ENCODE data around the gene LRIG1.

The LRIG1 gene

DNA sequence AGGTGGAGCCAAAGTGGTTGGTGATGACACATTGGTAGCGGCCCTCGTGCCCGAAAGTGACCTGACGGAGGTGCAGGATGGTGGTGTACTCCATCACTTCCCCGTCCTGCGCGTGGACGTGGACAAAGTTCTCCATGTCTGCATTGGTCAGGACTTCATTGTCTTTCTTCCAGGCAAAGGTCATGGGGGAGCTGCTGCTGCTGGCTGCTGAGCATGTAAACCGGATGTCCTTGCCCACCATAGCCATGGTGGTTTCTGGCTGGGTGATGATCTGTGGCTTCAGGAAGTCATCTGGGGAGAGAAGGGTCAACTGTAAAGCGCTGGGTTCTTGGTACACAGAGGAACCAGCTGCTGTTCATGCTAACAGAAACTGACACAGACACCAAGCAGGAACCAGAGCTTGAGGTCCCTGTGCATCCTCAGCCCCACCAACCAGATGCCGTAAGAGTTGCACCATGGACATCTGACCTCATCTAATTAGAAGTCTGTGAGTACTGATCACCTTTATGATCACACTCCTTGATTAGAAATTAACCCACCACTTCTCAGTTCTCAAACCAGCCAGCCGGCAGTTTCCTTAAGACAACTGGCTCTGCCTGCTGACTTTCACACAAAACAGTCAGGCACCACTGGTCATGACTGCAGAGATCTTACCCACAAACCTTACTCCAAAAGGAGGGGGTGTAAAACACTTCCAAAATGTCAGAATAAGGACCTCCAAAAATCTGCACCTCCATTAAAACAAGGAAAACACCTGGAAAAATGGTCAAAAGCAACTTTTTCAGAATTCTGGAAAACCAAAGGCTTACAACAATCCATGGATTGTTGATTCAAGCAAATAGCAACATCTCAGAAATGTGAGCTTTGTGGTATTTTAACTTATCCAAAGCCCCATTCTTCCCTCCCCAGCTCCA is 114.6 kb downstream of the LRIG1 start:
- DNase-seq (ENCODE audit: low read depth in 2 of 2): no peak

DNA sequence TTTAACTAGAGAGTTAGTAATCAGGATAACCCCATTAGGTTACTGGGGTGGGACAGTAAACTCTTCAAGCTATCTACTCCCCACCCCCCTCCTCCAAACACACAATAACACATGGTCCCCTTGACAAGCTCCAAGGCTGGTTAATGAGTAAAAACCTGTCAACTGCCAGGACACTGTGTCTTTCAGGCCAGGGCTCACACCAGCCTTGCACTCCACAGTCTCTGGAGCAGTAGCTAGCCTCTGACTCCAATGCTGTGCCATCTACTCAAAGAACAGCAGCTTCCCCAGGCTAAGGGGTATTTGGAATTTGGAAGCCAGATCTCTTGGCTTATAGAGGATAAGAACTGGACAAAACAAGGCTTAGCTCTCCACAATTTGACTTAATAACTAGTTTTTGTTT is 115.8 kb downstream of the LRIG1 start:
- no peak for DNase-seq (ENCODE audit: low read depth in 2 of 2)

DNA sequence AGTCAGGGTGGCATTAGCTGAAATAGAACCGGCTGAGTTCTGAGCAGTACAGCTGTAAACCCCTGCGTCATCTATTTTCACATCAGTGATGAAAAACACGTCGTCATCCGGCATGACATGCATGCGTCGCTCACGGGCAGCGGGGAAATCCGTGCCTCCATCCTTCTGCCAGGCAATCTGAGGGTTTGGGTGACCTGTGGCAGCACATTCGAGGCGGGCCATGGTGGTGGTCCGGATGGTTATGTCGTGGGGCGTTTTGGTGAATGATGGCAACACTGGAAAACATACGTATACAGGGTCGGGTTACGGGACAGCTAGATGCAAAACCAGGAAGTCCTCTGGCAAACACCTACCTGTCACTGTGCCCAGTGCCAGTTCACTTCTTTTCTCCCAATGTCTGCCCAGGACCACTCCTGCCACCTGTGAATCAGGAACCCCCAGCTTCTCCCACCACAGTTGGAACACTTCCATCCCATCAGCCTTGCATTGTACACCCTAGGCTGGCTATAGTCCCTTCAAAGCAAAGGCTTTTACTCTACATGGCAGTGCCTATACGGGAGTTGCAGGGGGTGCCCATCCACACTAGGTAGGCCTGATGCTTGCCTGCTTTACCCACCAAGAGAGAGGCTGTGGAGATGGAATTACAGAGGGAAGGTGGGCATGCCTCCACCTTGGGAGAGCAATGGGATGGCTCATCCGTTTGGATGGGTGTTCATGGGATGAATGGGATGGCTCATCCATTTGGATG is 116.7 kb downstream of the LRIG1 start:
- no peak for DNase-seq (ENCODE audit: low read depth in 2 of 2)

- no peak for DNase-seq (ENCODE audit: low read depth in 2 of 2)
Measured at GRCh38 chr3:66383023-66383422, 117.8 kb downstream of the LRIG1 start.

- DNase-seq (ENCODE audit: low read depth in 2 of 2): no peak
Measured at GRCh38 chr3:66382142-66382541, 118.7 kb downstream of the LRIG1 start.

- no peak for DNase-seq (ENCODE audit: low read depth in 2 of 2)
Measured at GRCh38 chr3:66381626-66382025, 119.2 kb downstream of the LRIG1 start.

GRCh38 chr3:66380200-66380932 is 120.5 kb downstream of the LRIG1 start:
- DNase-seq (ENCODE audit: low read depth in 2 of 2): no peak

DNA sequence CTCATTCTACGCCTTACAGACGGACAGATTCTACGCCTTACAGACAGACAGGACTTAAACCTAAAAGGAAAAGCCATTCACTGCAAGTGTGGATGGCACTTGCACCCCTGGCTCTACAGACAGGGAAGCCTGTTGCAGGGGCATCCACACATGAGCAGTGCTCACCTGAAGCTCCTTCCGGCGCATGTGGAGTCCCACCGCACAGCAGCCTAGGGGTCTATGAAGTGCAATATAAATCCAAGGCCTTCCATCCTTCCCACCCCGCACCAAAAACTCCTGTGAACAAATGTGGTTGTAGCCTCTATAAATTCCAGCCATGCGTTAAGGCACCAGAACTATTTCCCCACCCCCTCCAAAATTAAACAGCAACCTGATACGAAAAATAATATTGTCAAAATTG is 121.3 kb downstream of the LRIG1 start:
- no peak for DNase-seq (ENCODE audit: low read depth in 2 of 2)

DNA sequence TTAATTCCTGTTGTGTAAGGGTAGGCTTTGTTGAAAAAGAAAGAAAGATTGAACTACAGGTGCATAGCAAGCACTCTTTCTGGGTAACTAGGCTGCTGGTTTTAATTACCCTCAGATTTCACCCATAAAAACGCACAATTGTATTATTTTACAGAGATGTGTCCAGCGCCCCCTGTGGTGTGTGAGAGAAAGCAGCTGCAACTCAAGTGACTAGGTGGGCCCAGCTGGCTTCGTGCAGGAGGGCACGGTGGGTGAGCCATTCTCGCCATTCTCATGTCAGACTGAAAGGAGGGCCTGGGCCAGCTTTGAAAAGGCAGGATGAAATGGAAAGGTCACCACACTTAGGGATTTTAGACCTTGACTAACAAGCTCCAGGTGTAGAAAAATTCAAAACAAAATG is 122.6 kb downstream of the LRIG1 start:
- no peak for DNase-seq (ENCODE audit: low read depth in 2 of 2)

- no peak for DNase-seq (ENCODE audit: low read depth in 2 of 2)
Measured at GRCh38 chr3:66377800-66378199, 123.0 kb downstream of the LRIG1 start.

- no peak for DNase-seq (ENCODE audit: low read depth in 2 of 2)
Measured at GRCh38 chr3:66376568-66376967, 124.3 kb downstream of the LRIG1 start.

DNA sequence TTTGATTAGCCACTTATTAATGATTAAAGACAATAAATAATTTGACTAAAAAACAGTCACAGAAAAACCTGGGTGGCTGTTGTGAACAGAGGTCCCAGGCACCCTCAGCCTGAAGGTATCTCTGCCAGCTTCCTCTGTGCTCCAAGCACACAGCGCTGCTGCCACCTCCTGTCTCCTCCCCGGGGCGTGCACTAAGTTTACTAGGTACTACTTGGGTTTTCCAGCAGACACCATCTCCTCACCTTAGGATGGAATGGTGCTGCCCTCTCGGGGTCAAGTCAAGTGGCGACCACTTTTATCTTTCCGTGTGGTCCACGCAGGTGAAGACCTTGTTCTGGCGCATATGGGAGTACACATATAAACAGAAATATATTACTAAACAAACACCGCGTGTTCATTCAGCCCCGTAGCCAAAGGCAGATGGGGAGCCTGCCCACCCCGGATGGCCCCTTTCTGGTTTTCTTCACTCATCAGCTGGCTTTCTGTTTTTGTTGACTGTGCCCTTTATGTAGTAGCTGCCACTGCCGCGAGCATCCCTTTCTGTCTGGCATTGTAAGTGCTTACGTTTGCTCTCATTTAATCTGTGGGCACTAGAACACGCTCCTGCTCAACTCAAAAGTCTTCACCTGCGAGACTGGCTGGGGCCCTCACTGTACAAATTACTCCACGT is 128.0 kb downstream of the LRIG1 start:
- DNase-seq (ENCODE audit: low read depth in 2 of 2): no peak

DNA sequence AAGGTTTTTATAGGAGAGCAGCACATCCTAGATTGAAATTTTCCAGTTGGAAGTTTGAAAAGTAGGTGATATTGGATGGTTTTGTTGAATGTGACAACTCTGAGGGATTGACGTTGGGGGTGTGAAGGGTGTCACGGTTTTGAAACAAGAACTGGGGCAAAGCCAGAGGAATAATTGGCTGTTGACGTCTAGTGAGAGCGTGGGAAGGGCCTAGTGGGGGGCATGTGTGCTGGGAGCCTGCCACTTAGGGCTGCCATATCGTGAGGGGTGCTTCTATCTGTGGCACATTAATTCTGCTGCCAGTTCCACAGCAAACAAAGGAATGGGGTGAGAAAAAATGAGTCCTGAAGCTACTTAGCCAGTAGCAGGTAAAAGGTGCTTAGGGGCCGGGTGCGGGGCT is 129.4 kb downstream of the LRIG1 start:
- DNase-seq (ENCODE audit: low read depth in 2 of 2): no peak

DNA sequence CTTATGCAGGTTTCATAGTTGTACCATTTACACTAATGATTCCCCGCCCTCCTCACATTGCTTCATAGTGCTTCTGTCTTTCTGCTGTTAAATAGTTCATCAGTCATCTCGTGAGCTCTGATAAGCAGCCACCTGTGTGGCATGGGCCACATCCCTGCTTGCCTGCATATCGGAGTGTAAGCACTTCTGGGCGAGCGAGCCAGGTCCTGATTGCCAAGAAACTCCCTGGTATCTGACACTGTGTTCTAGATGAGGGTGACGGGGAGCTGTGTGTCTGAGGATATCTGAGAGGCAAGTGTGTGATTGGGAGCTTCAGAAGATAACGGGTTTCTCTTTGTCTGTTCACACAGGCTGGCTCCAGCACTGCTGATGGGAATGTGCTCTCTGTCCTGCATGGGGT is 130.6 kb downstream of the LRIG1 start:
- no peak for DNase-seq (ENCODE audit: low read depth in 2 of 2)

- no peak for DNase-seq (ENCODE audit: low read depth in 2 of 2)
Measured at GRCh38 chr3:66367979-66368378, 132.8 kb downstream of the LRIG1 start.

DNA sequence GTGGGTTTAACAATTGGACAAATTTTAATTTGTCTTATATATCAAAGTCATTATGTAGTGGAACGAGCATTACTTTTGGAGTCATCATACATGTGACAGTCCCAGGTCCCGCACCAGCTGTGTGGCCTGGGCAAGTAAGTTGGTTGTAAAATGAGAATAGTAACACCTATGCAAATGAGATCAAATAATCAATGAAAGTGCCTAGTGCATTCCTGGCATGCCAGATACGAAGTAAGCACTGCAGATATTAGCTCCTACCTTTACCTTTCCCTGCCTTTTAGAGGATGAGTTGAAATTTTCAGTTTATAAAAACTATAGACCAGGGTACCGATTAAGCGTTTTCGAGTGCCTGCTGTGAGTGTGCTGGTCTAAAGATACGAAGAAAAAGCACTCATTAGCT is 134.1 kb downstream of the LRIG1 start:
- DNase-seq (ENCODE audit: low read depth in 2 of 2): no peak

GRCh38 chr3:66365080-66365479 is 135.7 kb downstream of the LRIG1 start:
- DNase-seq (ENCODE audit: low read depth in 2 of 2): no peak

DNA sequence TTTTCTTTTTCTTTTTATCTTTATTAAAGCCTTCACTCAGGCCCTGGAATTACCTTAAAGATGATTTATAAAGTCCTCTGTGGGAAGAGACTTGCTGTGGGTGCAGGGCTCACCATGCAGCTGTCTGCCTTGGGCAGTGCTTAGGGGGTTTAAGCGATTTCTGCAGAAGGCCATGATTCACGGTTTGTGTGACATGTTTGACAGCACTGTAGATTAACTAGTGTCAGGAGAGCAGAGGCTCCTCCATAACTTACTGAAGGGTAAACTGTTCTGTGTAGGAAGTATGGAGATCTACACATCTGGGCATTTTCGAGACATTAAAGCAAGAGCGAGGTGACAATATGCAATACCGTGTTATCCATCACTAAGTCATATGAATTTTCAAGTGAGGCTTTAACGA is 137.7 kb downstream of the LRIG1 start:
- DNase-seq (ENCODE audit: low read depth in 2 of 2): no peak

- no peak for DNase-seq (ENCODE audit: low read depth in 2 of 2)
Measured at GRCh38 chr3:66362541-66362941, 138.3 kb downstream of the LRIG1 start.

DNA sequence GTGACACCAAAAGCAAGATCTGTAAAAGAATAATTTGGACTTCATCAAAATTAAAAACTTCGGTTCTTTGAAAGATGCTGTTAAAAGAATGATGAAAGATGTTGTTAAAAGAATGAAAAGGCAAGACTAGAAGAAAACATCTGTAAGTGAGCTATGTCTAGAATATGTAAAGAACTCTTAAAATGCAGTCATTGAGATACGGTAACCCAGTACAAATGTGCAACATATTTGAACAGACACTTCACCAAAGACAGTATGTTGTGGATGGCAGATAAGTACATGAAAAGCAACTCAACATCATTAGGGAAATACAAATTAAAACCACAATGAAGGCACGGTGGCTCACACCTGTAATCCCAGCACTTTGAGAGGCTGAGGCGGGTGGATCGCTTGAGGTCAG is 139.5 kb downstream of the LRIG1 start:
- no peak for DNase-seq (ENCODE audit: low read depth in 2 of 2)

- DNase-seq (ENCODE audit: low read depth in 2 of 2): no peak
Measured at GRCh38 chr3:66355997-66356396, 144.8 kb downstream of the LRIG1 start.

DNA sequence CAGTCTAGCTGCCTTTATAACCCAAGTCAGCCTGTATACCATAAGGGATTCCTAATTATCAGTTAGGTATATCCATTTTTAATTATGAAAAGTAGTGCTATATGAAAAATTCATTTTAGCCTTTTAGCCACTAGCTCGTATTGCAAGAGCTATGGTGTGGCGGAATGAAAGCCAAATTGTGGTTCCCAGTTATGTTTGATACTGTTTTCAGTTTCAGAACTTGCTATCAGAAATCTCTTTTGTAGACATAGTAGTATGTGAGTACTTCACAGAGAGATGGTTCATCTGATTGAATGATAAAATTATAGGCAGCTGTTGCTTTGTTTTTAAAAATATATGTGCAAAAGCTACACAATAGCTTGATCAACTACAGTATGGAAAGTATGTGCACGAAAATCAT is 145.4 kb downstream of the LRIG1 start:
- no peak for DNase-seq (ENCODE audit: low read depth in 2 of 2)
